ENCODE data around the gene NETO1. TPM values are rescaled to one million over a fixed set of nuclear protein-coding genes. Genes with fewer than 3 reads are reported as not detected.

NETO1 gene
- total RNA-seq, 1 donor from 2014 or later: not detected

GRCh38 chr18:72768681-72769229 lies 99.0 kb downstream of the NETO1 start:
- TF ChIP-seq, protein P1, sequence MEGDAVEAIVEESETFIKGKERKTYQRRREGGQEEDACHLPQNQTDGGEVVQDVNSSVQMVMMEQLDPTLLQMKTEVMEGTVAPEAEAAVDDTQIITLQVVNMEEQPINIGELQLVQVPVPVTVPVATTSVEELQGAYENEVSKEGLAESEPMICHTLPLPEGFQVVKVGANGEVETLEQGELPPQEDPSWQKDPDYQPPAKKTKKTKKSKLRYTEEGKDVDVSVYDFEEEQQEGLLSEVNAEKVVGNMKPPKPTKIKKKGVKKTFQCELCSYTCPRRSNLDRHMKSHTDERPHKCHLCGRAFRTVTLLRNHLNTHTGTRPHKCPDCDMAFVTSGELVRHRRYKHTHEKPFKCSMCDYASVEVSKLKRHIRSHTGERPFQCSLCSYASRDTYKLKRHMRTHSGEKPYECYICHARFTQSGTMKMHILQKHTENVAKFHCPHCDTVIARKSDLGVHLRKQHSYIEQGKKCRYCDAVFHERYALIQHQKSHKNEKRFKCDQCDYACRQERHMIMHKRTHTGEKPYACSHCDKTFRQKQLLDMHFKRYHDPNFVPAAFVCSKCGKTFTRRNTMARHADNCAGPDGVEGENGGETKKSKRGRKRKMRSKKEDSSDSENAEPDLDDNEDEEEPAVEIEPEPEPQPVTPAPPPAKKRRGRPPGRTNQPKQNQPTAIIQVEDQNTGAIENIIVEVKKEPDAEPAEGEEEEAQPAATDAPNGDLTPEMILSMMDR (IDR thresholded peaks at IDR 0.05): no peak
- DNase-seq (no peak), ATAC-seq (no peak)
- Histone ChIP-seq H3K27me3 (no peaks in the 10 kb centered on the region), H3K27ac (no peak overlapping the region), H3K4me1 (no peaks in the 10 kb centered on the region), H3K9me3 (no peaks in the 10 kb centered on the region), H3K36me3 (no peaks in the 10 kb centered on the region), H3K4me3 (no peak overlapping the region)
- intact Hi-C loops (cut with DNase I): no loop called here

DNA sequence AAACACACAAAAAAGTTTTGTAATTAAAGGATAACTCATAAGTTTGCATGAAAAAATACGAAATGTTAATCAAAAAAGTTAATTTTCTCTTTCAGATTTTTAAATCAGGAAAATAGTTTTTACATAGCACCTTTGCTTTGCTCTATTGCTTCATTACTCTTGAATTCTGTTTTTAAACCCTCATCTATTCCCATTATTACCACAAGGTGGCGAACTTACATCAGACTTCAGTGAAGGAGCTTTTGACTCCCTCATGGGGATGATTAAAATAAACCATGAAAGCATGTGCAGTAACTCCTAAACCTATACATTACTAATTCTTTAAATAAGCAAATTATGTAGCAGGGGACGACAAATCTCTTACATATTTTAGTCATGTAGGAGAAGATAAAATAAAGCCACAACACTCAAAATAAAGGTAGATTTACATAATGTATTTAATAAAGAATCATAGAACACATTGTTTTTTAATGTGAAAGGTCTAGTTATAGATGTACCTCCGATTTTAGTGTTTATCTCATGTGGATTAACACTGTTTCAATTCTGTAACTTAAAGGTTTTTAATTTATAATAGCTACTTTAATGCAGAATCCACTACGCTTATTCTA lies 105.2 kb downstream of the NETO1 start:
- TF ChIP-seq, protein P1 (IDR thresholded peaks at IDR 0.05): peak; percentile 81
- intact Hi-C loops (cut with DNase I): no loop called here
- Histone ChIP-seq H3K27me3 (no peaks in the 10 kb centered on the region), H3K36me3 (no peaks in the 10 kb centered on the region), H3K9me3 (no peaks in the 10 kb centered on the region), H3K27ac (no peak overlapping the region), H3K4me1 (no peaks in the 10 kb centered on the region), H3K4me3 (no peak overlapping the region)
- ATAC-seq: peak; percentile 71
- no peak for DNase-seq

DNA sequence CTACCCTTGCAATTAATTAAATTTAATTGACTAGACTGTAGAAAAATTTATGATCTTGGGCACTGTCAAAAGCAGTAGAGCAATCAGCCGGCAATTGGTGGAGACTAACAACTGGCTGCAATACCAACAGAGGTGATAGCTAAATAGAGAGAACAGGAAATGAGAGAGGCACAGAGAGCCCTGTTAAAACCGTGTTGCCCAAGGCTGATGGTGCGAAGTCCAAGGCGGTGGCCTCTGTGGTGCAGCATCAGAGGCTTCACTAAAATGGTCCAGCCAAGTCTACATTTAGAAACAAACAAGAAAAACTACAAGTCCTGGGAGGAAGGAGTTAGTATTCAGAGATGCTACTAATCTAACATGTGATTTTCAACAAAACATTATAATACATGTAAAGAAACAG lies 115.6 kb downstream of the NETO1 start:
- Histone ChIP-seq H3K27ac (no peak overlapping the region), H3K4me3 (no peak overlapping the region), H3K9me3 (no peaks in the 10 kb centered on the region), H3K36me3 (no peaks in the 10 kb centered on the region), H3K4me1 (no peaks in the 10 kb centered on the region), H3K27me3 (no peaks in the 10 kb centered on the region)
- ATAC-seq: no peak
- TF ChIP-seq, protein P1 (IDR thresholded peaks at IDR 0.05): no peak
- DNase-seq: no peak
- intact Hi-C loops (cut with DNase I): no loop called here

- no peaks in the 10 kb centered on the region for H3K27me3 ChIP-seq
- TF ChIP-seq, protein P1 (IDR thresholded peaks at IDR 0.05): no peak
- no peaks in the 10 kb centered on the region for H3K9me3 ChIP-seq
- no peaks in the 10 kb centered on the region for H3K36me3 ChIP-seq
- no peaks in the 10 kb centered on the region for H3K4me1 ChIP-seq
- no peak overlapping the region for H3K4me3 ChIP-seq
- no peak for DNase-seq
- no peak for ATAC-seq
- intact Hi-C loops (cut with DNase I): no loop called here
- no peak overlapping the region for H3K27ac ChIP-seq
Measured at GRCh38 chr18:72742002-72742401, 125.8 kb downstream of the NETO1 start.

DNA sequence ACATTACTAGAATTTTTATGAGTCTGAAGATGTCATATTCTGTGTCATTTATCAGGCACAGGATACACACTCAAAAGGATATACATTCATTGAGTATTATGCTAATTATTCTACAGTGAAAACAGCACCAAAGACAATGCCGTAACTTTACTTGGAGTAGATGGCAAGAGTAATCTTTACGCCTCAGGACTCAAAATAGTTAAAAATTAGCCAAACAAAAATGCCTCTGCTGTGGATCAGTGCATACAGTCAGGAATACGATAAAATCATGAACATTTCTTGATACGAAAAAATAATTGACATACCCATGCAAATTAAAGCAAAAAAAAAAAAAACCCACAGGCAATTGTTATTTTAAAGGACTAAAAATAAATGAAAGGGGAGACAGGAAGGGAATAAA lies 129.7 kb downstream of the NETO1 start:
- TF ChIP-seq, protein P1 (IDR thresholded peaks at IDR 0.05): no peak
- no peaks in the 10 kb centered on the region for H3K4me1 ChIP-seq
- ATAC-seq (no peak), DNase-seq (no peak)
- H3K27ac ChIP-seq: no peak overlapping the region
- H3K9me3 ChIP-seq: no peaks in the 10 kb centered on the region
- no peaks in the 10 kb centered on the region for H3K27me3 ChIP-seq
- intact Hi-C loops (cut with DNase I): no loop called here
- H3K36me3 ChIP-seq: no peaks in the 10 kb centered on the region
- H3K4me3 ChIP-seq: no peak overlapping the region
